Body of pancreas (tissue), 4 donors: ENCODE measurements around the gene RAB7A.

Source experiments
- CTCF ChIP-seq, 7 experiments: fragments of 450-650 bp in 4 of 7; fragments of 200-600 bp in 3 of 7; sonication (generic) in 3 of 7; IDR thresholded peaks; one replicate each; pipeline ENCODE4 v1.5.1; 2016 to 2019; ENCODE audit warnings: antibody characterized with exemption in 7 of 7
- POLR2A ChIP-seq, 3 donors: fragments of 450-650 bp; IDR thresholded peaks; one replicate each; pipeline ENCODE4 v1.6.1; 2016; ENCODE audit warnings: antibody characterized with exemption in 3 of 3, mild to moderate bottlenecking in 2 of 3

- no peak for TF ChIP-seq CTCF (IDR thresholded peaks at IDR 0.05)
- TF ChIP-seq POLR2A (IDR thresholded peaks at IDR 0.05) = no peak
These were observed 82.7 kb downstream of the RAB7A start for GRCh38 chr3:128808672-128809071.
